GM18858 (cell line): ENCODE measurements around the gene DRD2.

Experiments used
- ATAC-seq: cut with Tn5 transposase; IDR thresholded peaks from one replicate; pipeline ENCODE4 v1.9.1; 2021; ENCODE audit not compliant: unreplicated experiment

DRD2 gene

GRCh38 chr11:113487622-113488021 lies 12.4 kb upstream of the DRD2 start:
- ATAC-seq = no peak

GRCh38 chr11:113484223-113484622 lies 9.0 kb upstream of the DRD2 start:
- ATAC-seq = no peak

- ATAC-seq = no peak
Observed at GRCh38 chr11:113481672-113482071, 6.5 kb upstream of the DRD2 start.

GRCh38 chr11:113481226-113481625 lies 6.0 kb upstream of the DRD2 start:
- ATAC-seq = no peak

- no peak for ATAC-seq
Observed at GRCh38 chr11:113477321-113477720, 2.1 kb upstream of the DRD2 start.

GRCh38 chr11:113476553-113476952 lies 1.4 kb upstream of the DRD2 start:
- ATAC-seq = no peak

DNA sequence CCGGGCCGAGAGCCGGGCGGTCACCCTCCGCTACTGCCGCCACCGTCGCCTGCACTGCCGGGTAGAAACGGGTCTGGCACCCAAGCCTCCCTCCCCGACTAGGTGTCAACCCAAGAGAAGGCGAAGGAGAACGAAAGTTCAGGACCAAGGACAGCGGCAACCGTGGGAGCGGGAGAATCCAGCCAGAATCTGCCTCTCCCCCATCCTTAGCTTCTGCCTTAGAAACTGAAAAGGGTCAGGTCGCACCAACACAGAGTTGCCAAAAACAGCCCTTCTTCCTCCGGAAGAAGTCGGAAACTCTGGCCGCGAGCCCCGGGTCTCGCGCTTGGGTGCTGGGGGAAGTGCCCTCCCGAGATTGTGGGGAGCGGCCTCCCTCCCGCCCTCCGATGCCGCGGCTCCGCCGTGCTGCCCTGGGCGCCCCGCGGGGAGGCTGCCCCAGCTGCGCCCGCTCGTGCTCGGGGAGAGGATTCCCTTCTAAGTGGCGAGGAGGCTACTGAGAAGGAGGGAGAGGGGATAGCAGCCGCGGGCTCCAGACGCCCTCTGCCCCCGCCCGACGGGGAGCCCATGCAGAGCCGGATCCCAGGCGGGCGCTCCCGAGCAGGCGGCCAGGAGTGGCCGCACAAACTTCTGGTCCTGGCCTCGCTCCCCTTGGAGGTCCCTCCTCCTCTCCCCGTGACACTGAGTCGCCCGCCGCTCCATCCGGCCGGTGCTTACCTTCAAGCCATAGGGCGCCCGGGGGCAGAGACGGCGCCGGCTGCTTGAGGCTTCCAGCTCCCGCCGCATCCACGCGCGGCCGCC lies 637 bp downstream of the DRD2 start:
- ATAC-seq = no peak

DNA sequence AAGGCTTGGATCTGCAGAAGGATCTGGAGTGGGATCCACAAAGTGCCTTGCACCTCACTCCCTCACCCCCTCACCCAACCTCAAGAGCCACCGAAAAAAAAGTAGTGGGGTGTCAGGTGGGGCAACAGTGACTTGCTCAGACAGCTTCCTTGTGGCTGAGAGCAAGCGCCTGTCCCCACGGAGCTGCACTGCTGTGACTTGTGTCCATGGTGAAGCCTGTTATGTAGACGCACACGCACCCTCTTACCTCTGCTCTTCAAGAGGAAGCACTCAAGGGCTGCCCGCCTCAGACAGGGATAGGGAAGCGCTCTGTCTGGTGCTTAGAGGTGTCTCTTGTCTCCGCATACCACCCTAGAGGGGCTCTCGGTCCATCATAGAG lies 1.2 kb downstream of the DRD2 start:
- no peak for ATAC-seq

DNA sequence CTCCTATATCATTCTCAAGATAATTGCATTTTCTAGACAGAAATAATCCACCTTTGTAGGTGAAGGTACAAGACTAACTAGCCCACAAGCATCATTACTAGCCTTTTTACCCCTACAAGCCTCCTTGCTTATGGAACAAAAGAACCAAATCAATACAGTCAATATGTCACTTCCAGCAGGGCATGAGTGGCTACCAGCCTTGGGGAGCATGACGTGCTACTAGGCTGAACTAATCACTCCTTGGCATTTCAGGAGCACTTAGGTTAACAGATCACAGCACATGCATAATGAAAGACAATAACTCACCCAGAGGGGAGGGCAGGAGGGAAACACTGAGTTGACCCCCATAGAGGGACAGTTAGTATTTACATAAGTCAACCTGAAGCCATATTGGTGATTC lies 2.7 kb downstream of the DRD2 start:
- ATAC-seq = no peak

DNA sequence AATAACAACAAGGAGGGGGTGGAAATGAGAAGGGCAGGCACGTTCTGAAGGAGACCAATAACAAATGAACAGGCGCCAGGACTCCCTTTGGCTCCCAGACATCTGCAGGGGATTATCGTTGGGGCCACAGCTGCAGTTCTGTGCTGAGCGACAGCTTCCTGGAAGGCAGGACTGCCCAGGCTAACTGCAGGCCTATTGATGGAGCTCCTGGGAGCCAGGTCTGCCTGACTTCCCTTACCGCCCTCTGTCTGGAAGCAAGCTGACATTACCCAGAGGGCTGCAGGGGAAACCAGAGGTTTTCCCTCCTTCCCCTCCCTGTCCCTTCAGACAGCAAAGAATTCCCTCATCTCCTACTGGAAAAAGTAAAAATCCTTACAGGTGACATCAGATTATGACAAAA lies 5.0 kb downstream of the DRD2 start:
- ATAC-seq = no peak

DNA sequence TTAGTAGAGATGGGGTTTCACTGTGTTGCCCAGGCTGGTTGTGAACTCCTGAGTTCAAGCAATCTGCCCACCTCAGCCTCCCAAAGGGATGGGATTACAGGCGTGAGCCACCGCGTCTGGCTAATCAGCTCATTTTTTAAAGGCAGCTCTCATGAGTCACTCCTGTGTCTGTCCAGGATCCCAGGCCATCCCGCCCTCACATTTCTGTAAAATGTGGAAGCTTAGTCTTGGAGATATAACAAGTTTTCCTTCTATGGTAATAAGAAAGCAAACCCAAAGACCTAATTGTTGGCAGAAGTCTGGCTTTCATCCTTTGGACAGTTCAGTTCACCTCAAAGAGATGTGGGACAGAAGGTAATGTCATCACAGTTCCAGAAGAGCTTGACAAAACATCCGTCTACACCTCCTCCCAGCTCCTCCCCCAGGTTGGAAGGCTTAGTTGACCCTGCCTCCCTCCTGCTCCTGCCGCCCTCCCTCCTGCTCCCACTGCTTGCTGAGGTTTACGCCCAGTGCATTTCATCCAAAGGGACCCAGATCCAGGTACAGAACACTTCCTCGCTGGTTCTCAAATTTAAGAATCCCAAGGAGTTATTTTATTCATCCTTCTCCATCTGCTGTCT lies 6.4 kb downstream of the DRD2 start:
- no peak for ATAC-seq

GRCh38 chr11:113467545-113467944 lies 7.7 kb downstream of the DRD2 start:
- no peak for ATAC-seq

GRCh38 chr11:113465786-113466185 lies 9.4 kb downstream of the DRD2 start:
- no peak for ATAC-seq

DNA sequence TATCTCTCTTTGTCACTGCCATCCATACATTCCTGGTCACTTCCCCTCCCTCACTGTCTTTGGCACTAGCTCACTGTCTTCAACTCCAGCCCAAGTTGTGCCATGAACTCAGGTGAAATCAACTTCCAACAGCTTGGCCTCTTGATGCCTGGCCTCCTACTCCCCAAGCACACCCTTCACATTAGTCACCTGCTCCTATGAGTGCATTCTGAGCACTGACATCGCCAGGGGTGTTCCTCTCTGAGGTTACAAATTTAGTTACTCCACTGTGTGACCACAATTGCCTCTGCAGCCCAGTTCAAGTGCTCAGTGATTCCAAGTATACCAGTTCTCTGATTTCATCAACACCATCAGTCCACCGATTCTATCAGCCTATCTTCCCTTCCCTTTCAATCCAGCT lies 10.8 kb downstream of the DRD2 start:
- no peak for ATAC-seq

- no peak for ATAC-seq
Observed at GRCh38 chr11:113462830-113463229, 12.4 kb downstream of the DRD2 start.

GRCh38 chr11:113461639-113462038 lies 13.6 kb downstream of the DRD2 start:
- no peak for ATAC-seq

DNA sequence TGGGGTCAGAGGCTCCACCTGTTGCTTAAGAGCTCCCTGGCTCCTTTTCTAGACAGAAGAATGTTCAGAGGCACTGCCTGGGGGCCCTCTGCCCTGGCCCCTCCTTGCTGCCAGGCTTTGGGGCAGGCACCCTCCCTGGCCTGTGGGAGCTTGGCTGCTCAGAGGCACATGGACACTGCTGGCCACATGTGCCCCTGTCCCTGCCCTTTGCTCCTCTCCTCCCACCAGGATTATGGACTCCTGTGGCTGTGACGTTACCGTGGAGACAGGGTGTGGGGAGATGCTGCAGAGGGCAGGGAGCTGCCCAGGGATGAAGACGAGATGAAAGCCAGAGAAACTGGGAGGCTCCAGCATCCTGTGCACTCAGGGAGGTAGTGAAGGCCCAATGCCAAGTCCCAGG lies 14.7 kb downstream of the DRD2 start:
- no peak for ATAC-seq

DNA sequence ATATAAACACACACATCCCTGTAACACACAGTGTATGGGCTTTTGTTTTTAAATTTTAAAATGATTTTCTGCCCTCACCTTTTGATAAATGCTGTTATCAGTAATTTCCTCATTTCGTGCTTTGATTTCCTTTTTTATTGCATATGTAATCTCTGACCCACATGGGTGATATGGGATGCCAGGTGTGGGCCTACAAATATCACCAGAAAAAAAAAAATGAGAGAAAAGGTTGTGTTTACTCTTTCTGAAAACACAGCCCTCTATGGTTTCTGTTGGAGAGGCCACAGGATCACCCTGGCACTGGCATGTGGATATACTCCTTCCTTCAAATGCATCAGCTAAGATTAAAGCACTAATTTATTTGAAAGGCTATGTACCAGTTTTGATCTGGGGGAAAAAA lies 17.0 kb downstream of the DRD2 start:
- no peak for ATAC-seq

GRCh38 chr11:113457784-113458183 lies 17.4 kb downstream of the DRD2 start:
- no peak for ATAC-seq

DNA sequence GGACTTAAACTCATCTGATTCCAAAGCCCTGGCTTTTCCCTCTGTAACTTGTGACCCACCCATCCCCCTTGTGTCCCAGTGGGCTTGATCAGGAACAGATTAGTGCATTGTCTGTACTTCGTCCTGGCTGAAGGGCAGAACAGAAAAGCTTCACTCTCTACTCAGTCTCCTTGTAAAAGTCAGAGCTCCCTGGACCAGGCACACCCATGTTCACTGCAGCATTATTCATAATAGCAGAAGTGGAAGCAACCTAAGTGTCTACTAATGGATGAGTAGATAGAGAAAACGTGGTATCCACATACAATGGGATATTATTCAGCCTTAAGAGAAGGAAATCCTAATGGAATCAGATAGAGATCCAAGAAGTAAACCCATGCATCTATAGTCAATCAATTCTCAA lies 20.7 kb downstream of the DRD2 start:
- no peak for ATAC-seq

DNA sequence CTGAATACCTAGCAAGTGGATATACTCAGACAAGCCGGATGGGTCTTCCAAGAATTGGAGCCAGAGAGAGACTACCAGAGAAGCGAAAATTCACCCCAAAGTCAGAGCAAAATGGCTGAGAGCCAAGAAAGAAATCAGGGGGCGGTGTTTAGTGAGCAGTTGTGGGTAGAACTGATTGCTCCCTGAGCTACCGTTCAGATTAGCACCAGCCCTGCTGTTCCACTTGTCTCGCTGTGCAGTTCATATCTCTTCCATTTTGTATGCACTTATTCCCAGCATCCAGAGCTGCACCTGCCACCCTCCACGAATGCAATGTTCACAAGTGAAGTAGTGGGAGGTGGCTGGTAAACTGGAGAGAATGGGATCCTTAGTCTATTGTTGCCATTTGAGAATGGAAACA lies 25.5 kb downstream of the DRD2 start:
- no peak for ATAC-seq

DNA sequence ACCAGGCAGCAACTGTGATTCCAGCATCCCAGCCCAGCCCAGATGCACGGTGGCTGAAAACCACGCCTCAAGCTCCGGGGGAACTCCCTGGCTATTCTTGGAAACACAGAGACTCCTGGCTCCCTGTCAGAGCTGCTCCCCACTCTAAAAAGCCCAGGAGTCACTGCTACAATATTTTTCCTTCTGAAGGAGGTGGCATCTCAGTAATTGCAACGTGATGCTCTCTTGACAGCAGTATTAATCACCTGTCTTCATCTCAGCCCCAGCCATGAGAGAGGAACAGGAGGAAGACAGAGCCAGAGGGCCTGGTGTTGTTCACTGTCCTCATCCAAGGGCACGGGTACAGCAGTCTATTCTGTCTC lies 26.9 kb downstream of the DRD2 start:
- ATAC-seq = no peak
